Keratinocyte (primary cell): Measurements from ENCODE around the gene DCST1. TPM values are rescaled to one million over a fixed set of nuclear protein-coding genes. Genes with fewer than 3 reads are reported as not detected.
A peak's percentile ranks its signal among the peaks of the same experiment; 100 is the strongest.

Experiments
- DNase-seq: peaks from one replicate; pipeline ENCODE4 v3.0.0-alpha.2; 2011; ENCODE audit warnings: low read depth, missing footprints, low spot score
- FAIRE-seq: peaks from 2 replicates; lab custom pipeline; 2011; peaks lifted over from hg19 to GRCh38; lab: Jason Lieb, UNC
- H2AFZ ChIP-seq: 2 replicates; pipeline ENCODE4 v1.6.0; 2012; ENCODE audit warnings: low read length, control low read depth, inconsistent platforms; ENCODE audit not compliant: control insufficient read depth
- H3K27ac ChIP-seq: 2 replicates; pipeline ENCODE4 v1.5.1; 2011; ENCODE audit warnings: low read length; ENCODE audit not compliant: control insufficient read depth, insufficient read depth
- H3K27me3 ChIP-seq: 3 replicates; pipeline ENCODE4 v1.6.0; 2011; ENCODE audit warnings: low read length; ENCODE audit not compliant: control insufficient read depth, insufficient read depth; ENCODE audit errors: extremely low read depth
- H3K36me3 ChIP-seq, 2 experiments: 2 replicates in 1 of 2; 3 replicates in 1 of 2; pipeline ENCODE4 v1.5.1; 2011; ENCODE audit warnings: low read length in 2 of 2, mild to moderate bottlenecking in 1 of 2; ENCODE audit not compliant: control insufficient read depth in 2 of 2, insufficient read depth in 2 of 2; ENCODE audit errors: extremely low read depth in 1 of 2
- H3K4me1 ChIP-seq: 3 replicates; pipeline ENCODE4 v1.5.1; 2011; ENCODE audit warnings: low read length; ENCODE audit not compliant: control insufficient read depth, insufficient read depth; ENCODE audit errors: extremely low read depth
- H3K4me2 ChIP-seq: 3 replicates; pipeline ENCODE4 v1.6.0; 2011; ENCODE audit warnings: low read depth, low read length; ENCODE audit not compliant: control insufficient read depth, insufficient read depth; ENCODE audit errors: extremely low read depth
- H3K4me3 ChIP-seq, 3 experiments: fragments of 200-600 bp in 1 of 3; sonication (generic) in 1 of 3; 2 replicates in 2 of 3; 3 replicates in 1 of 3; pipeline ENCODE4 v1.5.1; 2011 to 2016; ENCODE audit warnings: low read length in 3 of 3, mild to moderate bottlenecking in 3 of 3, control low read depth in 2 of 3, inconsistent platforms in 1 of 3, low read depth in 1 of 3, mixed read lengths in 1 of 3, mixed run types in 1 of 3, moderate library complexity in 1 of 3; ENCODE audit not compliant: control insufficient read depth in 2 of 3, insufficient read depth in 2 of 3; ENCODE audit errors: extremely low read depth in 1 of 3
- H3K79me2 ChIP-seq: 2 replicates; pipeline ENCODE4 v1.6.0; 2012; ENCODE audit warnings: low read length; ENCODE audit not compliant: control insufficient read depth, insufficient read depth
- H3K9ac ChIP-seq: 3 replicates; pipeline ENCODE4 v1.6.0; 2011; ENCODE audit warnings: low read length; ENCODE audit not compliant: control insufficient read depth, insufficient read depth; ENCODE audit errors: extremely low read depth
- H3K9me1 ChIP-seq: 3 replicates; pipeline ENCODE4 v1.6.0; 2011; ENCODE audit warnings: low read length; ENCODE audit not compliant: control insufficient read depth, insufficient read depth; ENCODE audit errors: extremely low read depth
- H3K9me3 ChIP-seq: 2 replicates; pipeline ENCODE4 v1.5.1; 2012; ENCODE audit warnings: low read depth, low read length; ENCODE audit not compliant: control insufficient read depth
- H4K20me1 ChIP-seq: 3 replicates; pipeline ENCODE4 v1.6.0; 2011; ENCODE audit warnings: low read length; ENCODE audit not compliant: control insufficient read depth, insufficient read depth; ENCODE audit errors: extremely low read depth
- CTCF ChIP-seq, 3 experiments: IDR thresholded peaks in 1 of 3; conservative IDR thresholded peaks in 1 of 3; optimal IDR thresholded peaks in 1 of 3; 2 replicates in 2 of 3; 3 replicates in 1 of 3; pipeline versions ENCODE3 to v1.5.1; 2011; ENCODE audit warnings: low read length in 3 of 3, mild to moderate bottlenecking in 3 of 3, moderate library complexity in 2 of 3, control low read depth in 1 of 3, inconsistent platforms in 1 of 3; ENCODE audit not compliant: insufficient read depth in 2 of 3; ENCODE audit errors: extremely low read depth in 1 of 3
- EZH2 ChIP-seq: IDR thresholded peaks from one replicate; pipeline ENCODE4 v1.6.1; 2012; ENCODE audit warnings: inconsistent platforms, mild to moderate bottlenecking, low read length, moderate library complexity
- dilution Hi-C: fragments of 300-500 bp; cut with MboI; formaldehyde crosslinking; loops from one replicate; pipeline ENCODE4 v1.7.0; 2020; ENCODE audit warnings: low sequenced_read_pairs; ENCODE audit not compliant: extremely low pct_ligation_motif_present
- polyA plus RNA-seq, 5 experiments: library from polyadenylated mRNA; depleted of rRNA in 3 of 5; stranded (reverse) in 3 of 5; stranded (forward) in 1 of 5; unstranded in 1 of 5; fragments of >200 nt; gene quantifications; 1 replicate in 1 of 5; 2 replicates in 3 of 5; 3 replicates in 1 of 5; pipeline versions ENCODE4 v1.2.1 to v1.2.3, GENCODE V29; 2011 to 2012; ENCODE audit warnings: missing spikeins in 2 of 5, low read depth in 1 of 5, low replicate concordance in 1 of 5

DCST1 gene
- polyA plus RNA-seq, 1 donor (not counting 4 experiments of a cell fraction or from before 2014, with no cell fraction given): not detected

GRCh38 chr1:155053531-155054105, 20.0 kb downstream of the DCST1 start:
- peaks cover 29 to 34% of the 10 kb centered on the region in 2 experiments for H3K36me3 ChIP-seq

GRCh38 chr1:155057104-155057503, 23.5 kb downstream of the DCST1 start:
- Histone ChIP-seq H3K36me3 (peaks cover 52 to 57% of the 10 kb centered on the region in 2 experiments), H3K79me2 (peaks cover 23% of the 10 kb centered on the region), H3K4me2 (no peak overlapping the region), H3K9me3 (no peaks in the 10 kb centered on the region), H4K20me1 (peaks cover 5% of the 10 kb centered on the region), H3K27me3 (no peaks in the 10 kb centered on the region), H3K9ac (no peak overlapping the region), H3K9me1 (no peaks in the 10 kb centered on the region), H3K4me1 (peaks cover 24% of the 10 kb centered on the region), H3K27ac (no peak overlapping the region), H2AFZ (no peak overlapping the region), H3K4me3 (no peak overlapping the region)
- dilution Hi-C loops: no loop called here
- FAIRE-seq (no peak), DNase-seq (no peak)
- no peak for TF ChIP-seq CTCF (optimal IDR thresholded peaks at IDR 0.05 in 1 of 3, IDR thresholded peaks at IDR 0.05 in 1 of 3, conservative IDR thresholded peaks at IDR 0.05 in 1 of 3; ENCODE audit: extremely low read depth in 1 of 3, insufficient read depth in 2 of 3, low read length in 3 of 3)
- no peak for TF ChIP-seq EZH2

More at GRCh38 chr1:155053531-155054105, 20.0 kb downstream of the DCST1 start:
- Histone ChIP-seq H3K27me3 (no peaks in the 10 kb centered on the region), H3K4me3 (peak overlapping the region in 2 of 3 experiments; percentile 41 to 93), H3K9me3 (no peaks in the 10 kb centered on the region), H3K4me1 (peaks cover 27% of the 10 kb centered on the region), H3K79me2 (peaks cover 33% of the 10 kb centered on the region), H4K20me1 (no peaks in the 10 kb centered on the region), H2AFZ (no peak overlapping the region), H3K4me2 (peak overlapping the region; percentile 95), H3K9me1 (no peaks in the 10 kb centered on the region), H3K27ac (peak overlapping the region; percentile 17), H3K9ac (peak overlapping the region; percentile 84)
- dilution Hi-C loops: no loop called here
- FAIRE-seq (no peak), DNase-seq (no peak)
- TF ChIP-seq EZH2 (no peak), CTCF (optimal IDR thresholded peaks at IDR 0.05 in 1 of 3, IDR thresholded peaks at IDR 0.05 in 1 of 3, conservative IDR thresholded peaks at IDR 0.05 in 1 of 3; ENCODE audit: extremely low read depth in 1 of 3, insufficient read depth in 2 of 3, low read length in 3 of 3) (no peak)
